H1 (cell line): ENCODE results near the gene CDRT15L2. TPM values are rescaled to one million over a fixed set of nuclear protein-coding genes. Genes with fewer than 3 reads are reported as not detected.
"Not testable (repeated sequence)": the region's sequence is repeated elsewhere in the genome, so short reads cannot be mapped to it uniquely, and the experiment has no call there.

Experiments used
- CTCF ChIA-PET: fragments of 300-600 bp; sonication (Branson Sonifier 250); formaldehyde crosslinking; loops from one replicate; lab custom pipeline; 2021; ENCODE audit not compliant: partially characterized antibody; lab: Charles Lee
- POLR2A ChIA-PET: fragments of 300-600 bp; sonication (Branson Sonifier 250); formaldehyde crosslinking; loops from one replicate; lab custom pipeline; 2021; ENCODE audit warnings: inconsistent platforms; ENCODE audit not compliant: partially characterized antibody; lab: Charles Lee
- DNase-seq, 2 experiments: peaks; one replicate each; pipeline versions ENCODE4 v3.0.0 to v3.0.0-alpha.2; 2010 to 2022; ENCODE audit warnings: low spot score in 2 of 2, low read depth in 1 of 2, mixed read lengths in 1 of 2
- FAIRE-seq: peaks from 2 replicates; lab custom pipeline; 2011; peaks lifted over from hg19 to GRCh38; lab: Jason Lieb, UNC
- H2AFZ ChIP-seq: 2 replicates; pipeline ENCODE4 v1.8.1; 2012; ENCODE audit warnings: low read length, inconsistent platforms
- H2AK5ac ChIP-seq: 2 replicates; pipeline ENCODE4 v1.6.1; 2013; ENCODE audit warnings: low read depth, low read length
- H2BK120ac ChIP-seq: replicated peaks from 2 replicates; pipeline ENCODE3; 2013; ENCODE audit warnings: low read depth, low read length, inconsistent platforms
- H2BK12ac ChIP-seq: 2 replicates; pipeline ENCODE4 v1.6.1; 2013; ENCODE audit warnings: low read depth, low read length
- H2BK15ac ChIP-seq: 2 replicates; pipeline ENCODE4 v1.6.1; 2013; ENCODE audit warnings: low read length
- H2BK20ac ChIP-seq: 2 replicates; pipeline ENCODE4 v1.6.1; 2013; ENCODE audit warnings: low read length
- H2BK5ac ChIP-seq: 2 replicates; pipeline ENCODE4 v1.6.1; 2013; ENCODE audit warnings: low read depth, low read length
- H3K14ac ChIP-seq: 2 replicates; pipeline ENCODE4 v1.6.1; 2013; ENCODE audit warnings: inconsistent platforms; ENCODE audit not compliant: insufficient read length
- H3K18ac ChIP-seq: 2 replicates; pipeline ENCODE4 v1.6.1; 2013; ENCODE audit warnings: low read length; ENCODE audit errors: extremely low read depth
- H3K23ac ChIP-seq: 2 replicates; pipeline ENCODE4 v1.6.1; 2013; ENCODE audit warnings: inconsistent platforms; ENCODE audit not compliant: insufficient read length
- H3K23me2 ChIP-seq: 2 replicates; pipeline ENCODE4 v1.6.1; 2013; ENCODE audit warnings: low read depth, low read length
- H3K27ac ChIP-seq: 2 replicates; pipeline ENCODE4 v1.6.1; 2011; ENCODE audit warnings: low read depth, low read length, inconsistent platforms
- H3K27me3 ChIP-seq, 4 experiments: replicated peaks in 1 of 4; 1 replicate in 1 of 4; 2 replicates in 3 of 4; pipeline versions ENCODE4 v1.6.1 to v1.8.1; 2011 to 2013; ENCODE audit warnings: low read length in 3 of 4, mild to moderate bottlenecking in 3 of 4, inconsistent platforms in 2 of 4, mixed read lengths in 2 of 4, moderate library complexity in 1 of 4; ENCODE audit not compliant: control insufficient read depth in 3 of 4, insufficient read depth in 3 of 4; ENCODE audit errors: extremely low read depth in 1 of 4
- H3K36me3 ChIP-seq, 4 experiments: 2 replicates each; pipeline versions ENCODE4 v1.6.1 to v1.8.1; 2011 to 2013; ENCODE audit warnings: mild to moderate bottlenecking in 4 of 4, low read length in 3 of 4, moderate library complexity in 2 of 4, control low read depth in 1 of 4, inconsistent platforms in 1 of 4; ENCODE audit not compliant: insufficient read depth in 4 of 4, control insufficient read depth in 2 of 4
- H3K4ac ChIP-seq: replicated peaks from 2 replicates; pipeline ENCODE3; 2013; ENCODE audit warnings: low read length, low read depth, mixed read lengths, inconsistent platforms; ENCODE audit not compliant: insufficient read length
- H3K4me1 ChIP-seq, 4 experiments: replicated peaks in 1 of 4; 1 replicate in 1 of 4; 2 replicates in 3 of 4; pipeline versions ENCODE4 v1.6.1 to v1.8.1; 2011 to 2013; ENCODE audit warnings: low read length in 3 of 4, inconsistent platforms in 2 of 4, mixed read lengths in 1 of 4; ENCODE audit not compliant: insufficient read depth in 4 of 4, control insufficient read depth in 3 of 4
- H3K4me2 ChIP-seq, 2 experiments: 2 replicates each; pipeline versions ENCODE4 v1.6.1 to v1.8.1; 2011 to 2013; ENCODE audit warnings: low read depth in 2 of 2, low read length in 2 of 2, control low read depth in 1 of 2, inconsistent platforms in 1 of 2, mild to moderate bottlenecking in 1 of 2; ENCODE audit not compliant: insufficient read depth in 1 of 2
- H3K4me3 ChIP-seq, 4 experiments: fragments of 200-600, 300-600 bp in 1 of 4; sonication (generic), shearing (Covaris generic), sonication (Bioruptor Twin) in 1 of 4; 2 replicates each; pipeline versions ENCODE4 v1.5.1 to v1.8.1; 2011 to 2016; ENCODE audit warnings: low read length in 4 of 4, low read depth in 3 of 4, control low read depth in 2 of 4, inconsistent platforms in 2 of 4, mild to moderate bottlenecking in 2 of 4, mixed read lengths in 1 of 4, moderate library complexity in 1 of 4; ENCODE audit not compliant: insufficient read depth in 2 of 4; ENCODE audit errors: extremely low read depth in 1 of 4
- H3K56ac ChIP-seq: replicated peaks from 2 replicates; pipeline ENCODE3; 2013; ENCODE audit warnings: low read depth, mild to moderate bottlenecking, mixed read lengths, low read length, inconsistent platforms; ENCODE audit not compliant: insufficient read length
- H3K79me1 ChIP-seq: 2 replicates; pipeline ENCODE4 v1.6.1; 2013; ENCODE audit warnings: low read depth, low read length, control low read depth
- H3K79me2 ChIP-seq, 2 experiments: 2 replicates each; pipeline versions ENCODE4 v1.6.1 to v1.8.1; 2012 to 2013; ENCODE audit warnings: low read length in 2 of 2, mild to moderate bottlenecking in 2 of 2, inconsistent platforms in 1 of 2; ENCODE audit not compliant: insufficient read depth in 2 of 2, control insufficient read depth in 1 of 2
- H3K9ac ChIP-seq, 4 experiments: replicated peaks in 1 of 4; 1 replicate in 1 of 4; 2 replicates in 3 of 4; pipeline versions ENCODE4 v1.6.1 to v1.8.1; 2011 to 2013; ENCODE audit warnings: low read depth in 3 of 4, low read length in 3 of 4, control low read depth in 2 of 4, mild to moderate bottlenecking in 2 of 4, moderate library complexity in 2 of 4, inconsistent platforms in 1 of 4; ENCODE audit errors: extremely low read depth in 1 of 4
- H3K9me3 ChIP-seq, 2 experiments: 2 replicates each; pipeline versions ENCODE4 v1.6.1 to v1.8.1; 2012 to 2013; ENCODE audit warnings: mild to moderate bottlenecking in 2 of 2, moderate library complexity in 2 of 2, control low read depth in 1 of 2, inconsistent platforms in 1 of 2, low read depth in 1 of 2, low read length in 1 of 2, mixed read lengths in 1 of 2; ENCODE audit not compliant: insufficient read depth in 2 of 2
- H4K20me1 ChIP-seq, 2 experiments: replicated peaks in 1 of 2; 2 replicates each; pipeline versions ENCODE3 to v1.8.1; 2011 to 2013; ENCODE audit warnings: inconsistent platforms in 2 of 2, low read length in 2 of 2, mild to moderate bottlenecking in 1 of 2; ENCODE audit not compliant: insufficient read depth in 2 of 2, control insufficient read depth in 1 of 2
- H4K5ac ChIP-seq: 2 replicates; pipeline ENCODE4 v1.6.1; 2013; ENCODE audit warnings: low read length, low read depth, mixed read lengths, inconsistent platforms; ENCODE audit not compliant: insufficient read length
- H4K8ac ChIP-seq: 2 replicates; pipeline ENCODE4 v1.8.0; 2013; ENCODE audit warnings: mild to moderate bottlenecking, moderate library complexity, low read length, inconsistent platforms; ENCODE audit not compliant: insufficient read depth; ENCODE audit errors: extremely low read depth
- H4K91ac ChIP-seq: replicated peaks from 2 replicates; pipeline ENCODE3; 2013; ENCODE audit warnings: low read length, mixed read lengths, inconsistent platforms; ENCODE audit not compliant: insufficient read length
- KDM4A ChIP-seq: IDR thresholded peaks from one replicate; pipeline ENCODE4 v1.7.1; 2012; ENCODE audit warnings: low read depth, mild to moderate bottlenecking, moderate library complexity, low read length, inconsistent platforms; ENCODE audit not compliant: severe bottlenecking
- PHF8 ChIP-seq: fragments of 200-600 bp; sonication (generic); conservative IDR thresholded peaks from 2 replicates; pipeline ENCODE4 v1.7.1; 2012; ENCODE audit warnings: low read depth, mild to moderate bottlenecking, inconsistent platforms, low read length, moderate library complexity
- WGBS, 2 experiments: shearing (Covaris generic) in 1 of 2; methylation state at CpG; one replicate each; pipeline versions ENCODE4 v1.1.6 to v1.1.7; 2013 to 2015; ENCODE audit warnings: low lambda C conversion rate in 2 of 2, mixed read lengths in 2 of 2, inconsistent platforms in 1 of 2, low coverage in 1 of 2, missing lambda C conversion rate in 1 of 2; ENCODE audit not compliant: insufficient replicate concordance in 2 of 2, insufficient coverage in 1 of 2, insufficient read length in 1 of 2; ENCODE audit errors: extremely low coverage in 1 of 2, missing lambda C conversion rate in 1 of 2; 5-methylcytosine and 5-hydroxymethylcytosine counted together
- polyA plus RNA-seq, 7 experiments: library from polyadenylated mRNA; depleted of rRNA in 3 of 7; stranded (reverse) in 5 of 7; unstranded in 2 of 7; fragments of >200 nt in 5 of 7; fragments of 200-250 nt in 2 of 7; gene quantifications; 1 replicate in 5 of 7; 2 replicates in 1 of 7; 4 replicates in 1 of 7; pipeline versions ENCODE4 v1.2.1 to v1.2.3, GENCODE V29; 2011 to 2013; ENCODE audit warnings: missing spikeins in 2 of 7, mixed read lengths in 2 of 7
- total RNA-seq: library from RNA; stranded (reverse); fragmentation: NEBNext Ultra II Directional; extraction: Animal tissue kit (Norgen Biotek cat#: 25700); gene quantifications from 2 replicates; pipeline ENCODE4 v1.2.1, GENCODE V29; 2021

Gene CDRT15L2
- total and polyA plus RNA-seq, 2 of the 8 experiments (the other 6 are each of a cell fraction or from before 2014, with no cell fraction given): not detected

- not testable (repeated sequence) for H3K23me2 ChIP-seq, H4K91ac ChIP-seq, H2BK15ac ChIP-seq
- TF ChIP-seq KDM4A (peak; percentile 32), PHF8 (0 out of 2 replicates have a peak, but pooled peaks have one; percentile 32)
- TF ChIP-seq, all 59 proteins: peak for 2; not testable (repeated sequence) for 57
- H3K9me3 ChIP-seq, H3K18ac ChIP-seq, H4K5ac ChIP-seq, CTCF ChIA-PET, H4K20me1 ChIP-seq, H3K14ac ChIP-seq, H2AFZ ChIP-seq, H2AK5ac ChIP-seq, H3K4me1 ChIP-seq, H2BK20ac ChIP-seq, H3K79me2 ChIP-seq, H3K9ac ChIP-seq, H2BK12ac ChIP-seq, H3K36me3 ChIP-seq, H2BK5ac ChIP-seq, H3K27ac ChIP-seq, H3K23ac ChIP-seq, H3K56ac ChIP-seq, H3K79me1 ChIP-seq, H3K27me3 ChIP-seq, H2BK120ac ChIP-seq, H3K4ac ChIP-seq, POLR2A ChIA-PET, FAIRE-seq: not testable (repeated sequence)
- 4% methylated on average over 4 of the region's 69 CpGs; no CpG with 5 or more reads in 1 of the 2 experiments for WGBS, 2 experiments
- Histone ChIP-seq H3K4me2 (peak overlapping the region; percentile 37 to 62; a peak in 3 of 4 replicates), H3K4me3 (peak overlapping the region; percentile 21 to 57 (median 30)), H4K8ac (peak overlapping the region; percentile 68; the same call in 1 of the 2 replicates)
- peak in 1 of 2 experiments; percentile 67 for DNase-seq
These were observed 9.4 kb downstream of the CDRT15L2 start for GRCh38 chr17:20588744-20589453.
